Stimulated activated CD4-positive, alpha-beta T cell treated with anti-CD3 and anti-CD28 coated beads, Interleukin-1b, Interleukin-23, amount 100 ng/mL, for 24 hours (primary cell): ENCODE results near the gene VWA7.

Experiments used
- DNase-seq, 4 experiments: peaks; one replicate each; pipeline ENCODE4 v3.0.0-alpha.2; 2020; ENCODE audit warnings: low read depth in 4 of 4, low spot score in 1 of 4

VWA7 gene

DNA sequence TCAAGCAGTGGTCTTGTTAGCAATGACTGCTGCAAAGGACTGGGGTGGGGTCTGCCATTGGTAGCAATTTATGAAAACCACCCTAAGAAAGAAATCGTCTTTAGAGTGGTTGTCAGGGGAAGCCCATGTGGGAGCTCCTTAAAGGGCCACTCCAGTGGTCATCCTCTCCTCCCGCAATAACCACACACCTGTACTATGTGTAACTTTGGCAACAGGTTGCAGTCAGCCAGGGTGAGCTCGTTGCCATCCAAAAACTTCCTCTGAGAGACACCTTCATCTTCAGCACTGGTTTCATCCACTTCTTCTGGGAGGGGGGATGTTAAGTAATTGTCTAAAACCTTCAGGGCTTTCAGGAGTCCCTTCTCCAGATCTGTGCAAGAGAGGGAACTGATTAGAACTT lies 45.1 kb downstream of the VWA7 start:
- DNase-seq, result no peak

DNA sequence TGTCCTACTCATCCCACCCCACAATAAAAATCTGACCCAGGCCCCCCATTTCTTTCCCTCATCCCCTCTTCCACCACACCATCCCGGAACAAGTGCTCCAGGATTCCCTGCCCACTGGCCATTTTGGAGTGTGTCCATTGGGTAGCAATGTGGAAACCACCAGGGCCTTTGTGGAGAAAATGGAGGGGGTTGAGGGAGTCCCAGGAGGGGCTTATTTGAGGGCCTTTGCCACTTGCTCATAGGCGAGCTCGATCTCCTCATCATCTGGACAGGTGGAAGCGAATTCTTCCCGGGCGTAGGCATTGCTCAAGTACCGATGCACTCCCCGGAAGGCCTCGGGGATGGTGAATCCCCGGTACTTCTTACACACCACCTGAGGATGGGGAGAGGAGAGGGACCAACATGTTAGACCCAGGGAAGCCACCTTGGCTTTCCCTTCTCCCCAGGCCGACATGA lies 46.5 kb downstream of the VWA7 start:
- no peak for DNase-seq

- DNase-seq, result peak in 3 of 4 experiments; percentile 39 to 48 (median 44)
Observed at GRCh38 chr6:31729979-31730630, 47.0 kb downstream of the VWA7 start.

- DNase-seq, result peak in 3 of 4 experiments; percentile 53 to 71 (median 63)
Observed at GRCh38 chr6:31729515-31729978, 47.6 kb downstream of the VWA7 start.

- no peak for DNase-seq
Observed at GRCh38 chr6:31728767-31729514, 48.2 kb downstream of the VWA7 start, which contains the start of gene DDAH2. TSS of gene DDAH2 (minus strand) at chr6:31729299. CDS start at chr6:31729161, 138 bp downstream.

DNA sequence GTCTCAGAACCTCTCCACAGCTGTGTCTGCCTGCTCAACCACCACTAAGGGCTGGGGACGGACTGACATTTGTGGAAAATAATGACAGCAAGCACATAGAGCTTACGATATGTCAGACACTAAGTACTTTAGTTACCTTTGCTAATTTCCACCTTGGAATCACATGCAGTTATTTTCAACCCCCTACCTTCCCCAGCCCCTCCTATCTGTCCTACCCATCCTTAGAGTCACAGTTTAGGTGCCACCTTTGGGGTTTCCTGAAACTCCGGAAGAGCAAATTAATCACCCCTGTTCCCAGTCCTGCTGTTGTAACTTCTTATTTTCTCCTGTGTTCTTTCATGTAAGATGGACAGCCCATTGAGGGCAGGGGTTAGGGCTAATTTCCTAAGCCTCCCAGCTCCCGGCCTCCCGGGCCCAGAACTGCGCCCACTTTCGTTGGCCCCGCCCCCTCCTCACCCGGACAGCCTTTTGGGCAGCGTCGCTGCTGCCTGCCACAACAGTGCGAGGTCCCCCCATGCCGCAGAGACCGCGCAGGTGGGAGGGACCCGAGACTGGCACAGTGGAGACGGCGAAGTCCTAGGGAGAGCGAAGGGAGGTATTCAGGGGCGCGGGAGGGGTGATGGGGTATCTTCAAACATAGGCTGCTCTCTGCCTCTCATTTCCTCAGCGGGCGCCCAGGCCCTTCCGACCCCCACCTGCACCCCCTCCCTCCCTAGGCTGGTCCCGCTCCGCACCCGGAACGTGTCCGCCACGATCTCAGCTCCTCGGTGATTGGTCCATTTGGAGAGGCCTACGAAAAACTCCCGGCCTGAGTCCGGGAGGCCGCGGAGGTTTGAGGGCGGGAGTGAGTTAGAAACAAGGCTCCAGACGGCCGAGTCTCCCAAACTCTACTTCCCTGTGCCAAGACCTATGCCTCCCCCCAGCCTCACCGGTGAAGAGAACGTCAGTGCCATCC lies 49.1 kb downstream of the VWA7 start:
- DNase-seq, result no peak

DNA sequence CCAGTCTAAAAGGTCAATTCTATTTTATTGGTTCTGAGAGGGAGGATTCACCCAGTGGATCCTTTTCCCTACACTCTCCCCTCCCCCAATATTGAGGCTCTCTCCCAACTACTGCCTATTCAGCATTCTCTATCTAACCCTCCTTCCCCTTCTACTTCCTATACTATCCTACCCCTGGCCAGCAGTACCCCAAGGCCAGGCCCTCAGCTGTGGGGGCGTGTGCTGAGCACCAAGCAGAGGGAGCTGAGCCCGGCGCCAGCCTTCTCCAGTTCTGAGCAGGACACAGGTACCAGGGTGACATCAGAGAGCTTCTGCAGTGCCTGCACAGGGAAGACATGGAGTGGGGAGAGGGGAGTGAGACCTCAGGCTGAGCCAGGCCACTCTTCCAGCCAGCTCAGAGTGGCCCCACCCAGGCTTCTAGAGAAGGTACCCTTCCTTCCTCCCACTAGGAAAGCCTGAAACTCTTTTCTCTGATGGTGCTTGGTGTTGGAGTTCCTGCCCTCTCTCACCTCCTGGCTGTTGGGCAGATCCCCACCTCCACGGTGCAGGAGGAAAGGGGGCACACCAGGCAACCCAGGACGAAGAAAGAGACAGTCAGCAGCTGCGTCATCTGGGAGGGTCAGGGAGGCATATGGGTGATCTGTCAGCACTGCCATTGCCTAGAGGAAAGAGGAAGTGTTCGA lies 50.0 kb downstream of the VWA7 start:
- DNase-seq, result no peak

DNA sequence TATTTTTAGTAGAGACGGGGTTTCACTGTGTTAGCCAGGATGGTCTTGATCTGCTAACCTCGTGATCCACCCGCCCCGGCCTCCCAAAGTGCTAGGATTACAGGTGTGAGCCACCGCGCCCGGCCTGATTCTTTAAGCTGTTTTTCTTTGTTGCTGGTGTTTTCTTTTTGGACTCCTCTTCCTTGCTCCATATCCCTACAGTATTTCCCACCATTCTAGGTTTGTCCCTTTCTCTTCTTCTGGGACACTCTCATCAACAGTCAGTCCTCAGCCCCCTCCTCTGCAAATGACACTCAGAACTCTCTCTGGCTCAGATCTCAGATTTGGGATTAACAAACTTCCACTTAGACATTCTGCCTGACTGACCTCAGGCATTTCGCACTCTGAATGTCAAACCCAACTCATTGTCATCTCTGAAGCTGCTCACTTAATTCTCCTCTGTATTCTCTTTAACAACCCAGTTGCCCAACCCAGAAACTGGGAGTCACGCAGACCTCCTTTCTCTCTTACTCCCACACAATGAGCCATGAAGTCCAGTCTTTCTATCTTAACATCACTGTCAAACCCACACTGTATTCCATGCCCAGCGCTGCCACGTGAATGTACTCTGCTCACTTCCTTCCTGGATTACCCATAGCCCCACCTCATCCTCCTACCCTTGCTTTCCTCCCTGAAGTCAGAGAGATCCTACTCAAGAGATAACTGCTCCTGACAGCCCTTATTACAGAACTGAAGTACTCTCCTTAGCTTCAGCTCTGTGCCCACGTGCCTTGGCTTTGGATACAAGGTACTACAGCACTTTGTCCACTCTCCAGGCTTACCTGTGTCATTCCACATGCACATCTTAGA lies 51.4 kb downstream of the VWA7 start:
- DNase-seq, result no peak

DNA sequence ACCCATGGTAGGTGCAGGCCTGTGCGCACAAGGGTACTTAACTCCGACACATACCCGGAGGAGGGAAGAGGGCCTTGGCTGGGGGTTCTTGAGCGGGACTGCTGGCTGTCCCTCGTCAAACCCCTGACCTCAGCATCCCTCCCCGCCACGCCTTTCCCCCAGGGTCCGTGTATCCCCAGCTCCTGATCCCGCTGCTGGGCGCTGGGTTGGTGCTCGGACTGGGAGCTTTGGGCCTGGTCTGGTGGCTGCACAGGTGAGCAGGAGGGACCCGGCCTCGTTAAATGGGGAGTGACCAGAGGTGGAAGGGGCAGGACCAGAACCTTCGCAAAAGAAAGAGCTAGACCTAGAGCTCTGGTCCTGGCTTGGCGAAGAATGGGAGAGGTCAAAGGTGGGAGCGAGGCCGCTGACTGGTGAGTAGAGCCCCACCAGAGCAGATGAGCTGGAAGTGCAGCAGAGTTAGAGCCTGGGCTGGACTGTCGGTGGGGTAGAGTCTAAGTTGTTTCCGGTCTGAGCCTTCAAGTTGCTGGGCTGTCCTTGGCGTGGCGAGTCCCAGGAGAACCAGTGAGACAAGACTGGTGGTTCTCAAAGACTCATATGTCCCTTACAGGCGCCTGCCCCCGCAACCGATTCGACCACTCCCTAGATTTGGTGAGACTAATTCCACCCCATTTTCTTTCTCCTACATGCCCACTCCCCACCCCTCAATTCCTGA lies 53.0 kb downstream of the VWA7 start:
- no peak for DNase-seq

DNA sequence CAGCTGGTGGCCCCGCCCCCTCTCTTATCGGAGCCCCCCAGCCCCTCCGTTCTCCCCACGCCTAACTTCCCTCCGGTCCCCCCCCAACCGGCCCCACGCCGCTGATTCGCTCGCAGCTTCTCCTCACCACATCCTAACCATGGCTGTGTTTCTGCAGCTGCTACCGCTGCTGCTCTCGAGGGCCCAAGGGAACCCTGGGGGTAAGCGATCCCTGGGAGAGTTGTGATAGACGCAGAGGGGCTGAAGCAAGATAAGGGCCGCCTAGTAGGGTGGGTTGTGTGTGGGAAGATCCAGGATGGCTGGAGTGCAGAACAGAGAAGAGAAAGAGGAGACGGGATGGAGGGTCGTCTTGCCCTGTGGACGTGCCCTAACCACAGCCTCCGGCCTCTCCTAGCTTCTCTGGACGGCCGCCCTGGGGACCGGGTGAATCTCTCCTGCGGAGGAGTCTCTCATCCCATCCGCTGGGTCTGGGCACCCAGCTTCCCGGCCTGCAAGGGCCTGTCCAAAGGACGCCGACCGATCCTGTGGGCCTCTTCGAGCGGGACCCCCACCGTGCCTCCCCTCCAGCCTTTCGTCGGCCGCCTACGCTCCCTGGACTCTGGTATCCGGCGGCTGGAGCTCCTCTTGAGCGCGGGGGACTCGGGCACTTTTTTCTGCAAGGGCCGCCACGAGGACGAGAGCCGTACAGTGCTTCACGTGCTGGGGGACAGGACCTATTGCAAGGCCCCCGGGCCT lies 53.7 kb downstream of the VWA7 start, which contains the start of gene MPIG6B:
MPIG6B (plus strand) TSS at position 129 of the 735 bp plus-strand sequence; CDS start at position 140, 11 bp downstream.
- DNase-seq, result no peak

DNA sequence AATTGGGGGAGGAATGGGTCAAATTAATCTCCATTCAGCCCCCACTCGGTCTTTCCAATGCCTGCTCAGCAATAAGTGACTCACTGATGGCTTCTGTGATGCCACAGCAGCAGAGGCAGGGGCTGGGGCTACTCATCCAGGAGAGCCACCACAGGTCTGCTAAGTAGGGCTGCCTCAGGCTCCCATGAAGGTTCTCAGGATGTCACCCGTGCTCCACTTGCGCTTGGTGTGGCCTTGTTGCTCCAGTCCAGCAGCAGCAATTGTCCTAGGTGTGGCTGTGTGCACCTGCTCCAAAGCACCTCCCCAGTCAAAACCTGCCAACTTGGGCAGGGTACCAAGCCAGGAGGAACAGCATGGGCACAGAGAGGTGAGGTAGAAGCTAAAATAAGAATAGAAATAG lies 55.0 kb downstream of the VWA7 start:
- DNase-seq, result no peak

DNA sequence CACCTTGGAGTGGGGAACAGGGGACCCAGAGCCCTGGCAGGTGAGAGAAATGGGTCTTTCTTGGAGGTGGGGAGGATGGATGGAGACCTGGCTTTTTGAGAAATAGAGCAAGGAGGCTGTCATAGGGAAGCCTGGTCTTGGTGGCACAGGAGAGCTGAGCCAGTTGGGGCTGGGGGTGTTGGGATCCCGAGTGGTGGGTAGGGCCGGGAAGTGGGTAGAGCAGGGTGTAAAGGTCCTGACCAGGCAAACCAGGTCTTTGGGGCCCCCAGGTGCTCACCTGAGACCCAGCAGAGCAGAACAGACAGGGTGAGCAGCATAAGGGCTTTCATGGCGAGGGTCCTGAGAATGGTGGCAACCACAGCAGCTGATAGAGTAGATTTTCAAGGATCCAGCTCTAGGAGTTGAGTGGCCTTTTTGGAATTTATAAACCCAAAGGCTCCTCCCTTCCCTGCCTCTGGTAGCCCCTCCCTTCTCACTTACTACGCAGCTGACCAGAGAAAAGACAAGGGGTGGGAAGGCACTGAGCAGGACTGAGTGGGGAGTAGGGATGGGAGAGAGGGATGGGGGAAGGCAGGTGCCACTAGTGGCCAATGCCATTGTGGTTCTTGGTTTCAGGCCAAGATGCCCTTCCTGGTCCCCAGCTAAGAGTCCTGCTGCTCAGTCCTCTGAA lies 55.6 kb downstream of the VWA7 start, which contains the start of gene LY6G6C:
LY6G6C (minus strand) TSS at position 396 of the 670 bp plus-strand sequence; CDS start at position 329, 67 bp downstream.
- DNase-seq, result no peak

DNA sequence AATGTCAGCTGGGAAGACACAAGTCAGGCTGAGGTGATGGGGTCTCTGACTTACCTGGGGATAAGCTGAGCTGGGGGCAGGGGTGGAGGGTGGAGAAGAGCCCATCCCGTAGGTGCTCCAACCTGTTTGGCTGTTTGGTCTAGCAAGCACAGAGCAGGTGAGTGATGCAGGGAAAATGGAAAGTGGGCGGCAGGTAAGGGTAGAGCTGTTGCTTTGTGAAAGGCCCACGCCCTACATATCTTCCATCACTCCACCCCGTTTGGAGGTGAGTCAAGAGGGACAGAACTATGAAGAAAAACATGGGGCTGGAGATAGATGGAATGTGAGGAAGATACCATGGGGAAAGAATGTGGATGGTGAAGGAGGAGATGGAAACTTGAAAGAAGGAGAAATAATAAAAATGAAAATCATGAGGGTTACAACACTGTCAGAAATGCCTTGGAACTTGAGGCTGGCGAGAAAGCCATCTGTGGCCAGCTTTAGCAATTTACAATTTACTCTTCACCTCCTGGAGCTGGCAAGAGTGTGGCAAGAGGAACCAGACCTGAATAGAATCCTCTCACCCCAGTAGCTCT lies 56.8 kb downstream of the VWA7 start:
- no peak for DNase-seq

- no peak for DNase-seq
Observed at GRCh38 chr6:31719001-31719400, 58.1 kb downstream of the VWA7 start.

DNA sequence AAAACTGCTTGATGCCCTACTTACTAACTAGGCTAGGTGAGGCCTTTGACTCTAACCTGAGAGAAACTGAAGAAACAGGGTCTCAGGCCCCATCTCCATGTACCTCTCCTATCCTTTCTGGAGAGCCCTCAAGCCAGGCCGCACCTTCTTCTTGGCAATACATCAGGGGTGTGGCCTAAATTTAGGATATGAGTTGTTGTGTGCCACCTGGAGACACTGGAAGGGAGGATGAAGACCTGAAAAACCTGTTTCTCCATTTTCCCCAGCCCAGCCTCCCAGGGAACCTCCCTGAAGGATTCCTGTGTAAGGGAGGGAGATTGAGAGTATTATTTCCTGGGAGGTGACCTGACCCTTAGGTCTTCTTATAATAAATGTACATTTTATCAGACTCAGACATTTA lies 58.9 kb downstream of the VWA7 start:
- DNase-seq, result no peak

DNA sequence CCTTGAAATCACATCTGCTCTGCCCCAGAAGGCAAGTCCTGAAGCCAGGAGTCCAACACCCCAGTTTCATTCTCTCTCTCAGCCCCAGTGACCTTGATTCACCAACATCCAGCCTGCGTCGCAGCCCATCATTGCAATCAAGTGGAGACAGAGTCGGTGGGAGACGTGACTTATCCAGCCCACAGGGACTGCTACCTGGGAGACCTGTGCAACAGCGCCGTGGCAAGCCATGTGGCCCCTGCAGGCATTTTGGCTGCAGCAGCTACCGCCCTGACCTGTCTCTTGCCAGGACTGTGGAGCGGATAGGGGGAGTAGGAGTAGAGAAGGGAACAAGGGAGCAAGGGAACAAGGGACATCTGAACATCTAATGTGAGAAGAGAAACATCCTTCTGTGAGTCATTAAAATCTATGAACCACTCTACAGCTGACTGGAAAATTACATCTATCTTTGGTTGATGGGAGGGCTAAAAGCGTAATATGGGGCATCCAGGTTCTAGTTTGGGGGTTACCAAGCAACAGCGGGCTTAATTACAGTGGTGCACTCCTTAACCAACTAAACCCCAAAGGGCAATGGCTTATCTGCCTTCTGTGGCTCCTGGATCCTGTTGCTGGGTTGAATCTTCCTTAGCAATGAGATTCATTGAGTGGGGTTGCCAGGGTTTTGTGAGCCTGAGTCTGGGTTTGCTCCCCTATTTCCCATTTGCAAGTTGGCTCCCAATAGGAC lies 59.5 kb downstream of the VWA7 start:
- no peak for DNase-seq
